Epithelial cell of proximal tubule (primary cell): ENCODE results near the gene ESD. TPM values are rescaled to one million over a fixed set of nuclear protein-coding genes. Genes with fewer than 3 reads are reported as not detected.

Source experiments
- DNase-seq: peaks from one replicate; pipeline ENCODE4 v3.0.0-alpha.2; 2011; ENCODE audit warnings: low read depth
- H3K4me3 ChIP-seq: 2 replicates; pipeline ENCODE4 v1.5.1; 2011; ENCODE audit warnings: low read depth, mild to moderate bottlenecking, low read length
- CTCF ChIP-seq: conservative IDR thresholded peaks from 2 replicates; pipeline ENCODE4 v1.5.1; 2012; ENCODE audit warnings: low read depth, mild to moderate bottlenecking, low read length
- total RNA-seq: library from RNA; depleted of rRNA; stranded (reverse); fragments of >200 nt; gene quantifications from 2 replicates; pipeline ENCODE4 v1.2.3, GENCODE V29; 2015

The ESD gene
- total RNA-seq, 1 donor from 2014 or later = 163 TPM

GRCh38 chr13:46831588-46832194, 34.7 kb upstream of the ESD start:
- peak; percentile 79 for TF ChIP-seq CTCF
- no peak for DNase-seq
- no peak overlapping the region for H3K4me3 ChIP-seq

- TF ChIP-seq CTCF = no peak
- DNase-seq = no peak
Observed at GRCh38 chr13:46830405-46831005, 33.5 kb upstream of the ESD start.

GRCh38 chr13:46822551-46822950, 25.6 kb upstream of the ESD start:
- no peak for DNase-seq
- H3K4me3 ChIP-seq = no peak overlapping the region
- no peak for TF ChIP-seq CTCF

More at GRCh38 chr13:46830405-46831005, 33.5 kb upstream of the ESD start:
- H3K4me3 ChIP-seq = no peak overlapping the region

GRCh38 chr13:46817838-46818476, 21.0 kb upstream of the ESD start:
- no peak for DNase-seq
- H3K4me3 ChIP-seq = no peak overlapping the region
- no peak for TF ChIP-seq CTCF

- no peak overlapping the region for H3K4me3 ChIP-seq
- DNase-seq = no peak
- TF ChIP-seq CTCF = no peak
Observed at GRCh38 chr13:46817095-46817494, 20.1 kb upstream of the ESD start.

- no peak overlapping the region for H3K4me3 ChIP-seq
- no peak for DNase-seq
- no peak for TF ChIP-seq CTCF
Observed at GRCh38 chr13:46816371-46816770, 19.4 kb upstream of the ESD start.
